ENCODE results near the gene GNAS-AS1.

Gene GNAS-AS1

DNA sequence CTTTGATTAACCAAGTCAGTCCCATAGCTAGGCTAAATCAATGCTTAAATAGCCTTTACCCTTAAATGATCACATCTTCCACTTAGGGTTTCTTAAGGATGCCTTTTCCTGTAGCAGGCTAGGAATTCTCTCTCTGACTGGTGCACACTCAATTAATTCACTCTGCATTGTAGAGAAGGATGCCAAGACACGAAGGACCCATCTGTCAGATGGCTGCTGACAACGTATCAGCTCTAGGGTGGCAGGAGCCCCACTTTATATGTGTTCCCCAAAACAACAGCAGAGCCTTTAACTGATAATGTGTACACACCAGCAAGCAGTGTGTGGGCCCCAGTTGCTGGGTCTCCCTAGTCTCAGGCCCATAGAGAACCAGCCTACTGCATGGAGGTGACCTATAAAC, 15.1 kb upstream of the GNAS-AS1 start:
- no peak overlapping the region for H2BK5ac ChIP-seq (ENCODE audit: low read depth, low read length, poor library complexity)
- H2AK5ac ChIP-seq (ENCODE audit: low read length) = no peak overlapping the region
- H3K14ac ChIP-seq (ENCODE audit: low read length) = no peak overlapping the region
- no peaks in the 10 kb centered on the region for H3K36me3 ChIP-seq (ENCODE audit: control insufficient read depth in 1 of 2, insufficient read depth in 2 of 2, low read length in 2 of 2)
- H3K4ac ChIP-seq (ENCODE audit: low read depth, low read length) = no peak overlapping the region
- H3K4me3 ChIP-seq (ENCODE audit: low read depth, low read length) = no peak overlapping the region
- no peak overlapping the region for H3K4me2 ChIP-seq (ENCODE audit: low read length)
- H3K27me3 ChIP-seq (ENCODE audit: insufficient read depth, low read length) = no peaks in the 10 kb centered on the region
- DNase-seq = no peak
- H4K8ac ChIP-seq (ENCODE audit: low read depth, low read length) = no peak overlapping the region
- no peaks in the 10 kb centered on the region for H3K9me3 ChIP-seq (ENCODE audit: insufficient read depth, low read depth, low read length)
- no peak overlapping the region for H4K91ac ChIP-seq (ENCODE audit: low read depth, low read length)
- no peak overlapping the region for H2BK12ac ChIP-seq (ENCODE audit: low read length)
- no peak overlapping the region for H4K12ac ChIP-seq (ENCODE audit: low read depth, low read length)
- H3K9ac ChIP-seq (ENCODE audit: low read length) = no peak overlapping the region
- H3K4me1 ChIP-seq (ENCODE audit: control insufficient read depth in 1 of 2, insufficient read depth in 2 of 2, low read length in 2 of 2) = no peaks in the 10 kb centered on the region
- peaks cover 1% of the 10 kb centered on the region for H3K79me1 ChIP-seq (ENCODE audit: low read length)
- H3K18ac ChIP-seq (ENCODE audit: low read length) = no peak overlapping the region
- no peak overlapping the region for H3K27ac ChIP-seq (ENCODE audit: low read depth, low read length)
- H2BK120ac ChIP-seq (ENCODE audit: insufficient read depth, low read length, poor library complexity) = no peak overlapping the region
- no peaks in the 10 kb centered on the region for H3K79me2 ChIP-seq (ENCODE audit: control insufficient read depth, insufficient read depth, low read length, poor library complexity)
- H2AFZ ChIP-seq (ENCODE audit: insufficient read depth, low read length, poor library complexity) = no peak overlapping the region
- WGBS (ENCODE audit: extremely low coverage, insufficient coverage, insufficient read length) = no CpG with 5 or more reads among the region's 2 CpGs
- no peak overlapping the region for H3K23ac ChIP-seq (ENCODE audit: low read length)

- Histone ChIP-seq H3K79me2 (ENCODE audit: control insufficient read depth, insufficient read depth, low read length, poor library complexity) (no peaks in the 10 kb centered on the region), H3K27ac (ENCODE audit: low read depth, low read length) (no peak overlapping the region), H4K8ac (ENCODE audit: low read depth, low read length) (no peak overlapping the region), H2BK120ac (ENCODE audit: insufficient read depth, low read length, poor library complexity) (no peak overlapping the region), H4K91ac (ENCODE audit: low read depth, low read length) (no peak overlapping the region), H3K36me3 (ENCODE audit: control insufficient read depth in 1 of 2, insufficient read depth in 2 of 2, low read length in 2 of 2) (no peaks in the 10 kb centered on the region), H2BK12ac (ENCODE audit: low read length) (no peak overlapping the region), H2AK5ac (ENCODE audit: low read length) (no peak overlapping the region), H3K27me3 (ENCODE audit: insufficient read depth, low read length) (no peaks in the 10 kb centered on the region), H3K79me1 (ENCODE audit: low read length) (peaks cover 1% of the 10 kb centered on the region), H2BK5ac (ENCODE audit: low read depth, low read length, poor library complexity) (no peak overlapping the region), H3K4me1 (ENCODE audit: control insufficient read depth in 1 of 2, insufficient read depth in 2 of 2, low read length in 2 of 2) (no peaks in the 10 kb centered on the region), H3K18ac (ENCODE audit: low read length) (no peak overlapping the region), H3K4me2 (ENCODE audit: low read length) (no peak overlapping the region), H4K12ac (ENCODE audit: low read depth, low read length) (no peak overlapping the region), H3K4ac (ENCODE audit: low read depth, low read length) (no peak overlapping the region), H2AFZ (ENCODE audit: insufficient read depth, low read length, poor library complexity) (no peak overlapping the region), H3K14ac (ENCODE audit: low read length) (no peak overlapping the region), H3K9ac (ENCODE audit: low read length) (no peak overlapping the region), H3K4me3 (ENCODE audit: low read depth, low read length) (no peak overlapping the region), H3K23ac (ENCODE audit: low read length) (no peak overlapping the region), H3K9me3 (ENCODE audit: insufficient read depth, low read depth, low read length) (no peaks in the 10 kb centered on the region)
- DNase-seq = no peak
- WGBS (ENCODE audit: extremely low coverage, insufficient coverage, insufficient read length) = no CpG with 5 or more reads among the region's 2 CpGs
Measured at GRCh38 chr20:58864346-58864745, 13.6 kb upstream of the GNAS-AS1 start.

DNA sequence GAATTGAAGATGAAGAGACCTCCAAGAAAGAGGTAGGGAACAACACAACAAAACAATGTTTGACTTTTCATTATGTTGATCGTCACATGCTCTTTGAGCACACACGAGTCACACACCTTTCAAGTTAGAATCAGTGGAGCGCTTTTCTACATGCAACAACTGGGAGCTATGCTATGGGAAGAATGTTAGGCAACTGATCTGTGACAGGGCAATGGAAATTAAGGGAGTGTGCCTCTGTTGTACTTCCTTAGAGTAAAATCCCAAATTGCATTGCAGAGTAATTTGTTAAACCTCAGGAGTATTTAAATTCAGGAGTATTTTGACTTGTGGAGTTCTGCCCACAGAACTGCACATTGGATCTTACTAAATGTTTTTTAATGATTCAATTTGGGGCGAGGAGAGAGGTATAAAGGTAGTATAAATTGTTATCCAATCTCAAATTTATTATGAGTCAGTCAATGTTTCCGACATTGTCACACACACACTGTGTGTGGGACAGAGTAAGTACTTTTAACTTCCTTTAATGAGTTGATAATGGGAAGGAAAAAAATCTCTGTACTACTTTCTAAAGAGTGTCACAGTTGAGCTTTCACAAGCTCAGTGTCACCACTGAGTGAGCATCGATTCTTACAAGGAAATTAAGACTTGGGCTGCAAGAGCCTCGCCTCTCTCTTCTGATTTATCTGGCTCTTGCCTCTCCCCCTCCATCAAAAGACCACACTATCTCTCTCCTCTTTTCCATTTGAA, 12.5 kb upstream of the GNAS-AS1 start:
- Histone ChIP-seq H4K12ac (ENCODE audit: low read depth, low read length) (no peak overlapping the region), H3K27ac (ENCODE audit: low read depth, low read length) (no peak overlapping the region)
- peak in 1 of 2 donors; percentile 30 for DNase-seq

GRCh38 chr20:58855506-58856389, 5.0 kb upstream of the GNAS-AS1 start:
- no CpG with 5 or more reads among the region's 57 CpGs for WGBS (ENCODE audit: extremely low coverage, insufficient coverage, insufficient read length)
- H3K79me1 ChIP-seq (ENCODE audit: low read length) = peaks cover 9% of the 10 kb centered on the region
- H3K4me3 ChIP-seq (ENCODE audit: low read depth, low read length) = peak overlapping the region; percentile 25
- peak overlapping the region; percentile 3 for H3K4ac ChIP-seq (ENCODE audit: low read depth, low read length)
- peak overlapping the region; percentile 16 for H3K18ac ChIP-seq (ENCODE audit: low read length)
- peak overlapping the region; percentile 14 for H2BK5ac ChIP-seq (ENCODE audit: low read depth, low read length, poor library complexity)
- H3K27ac ChIP-seq (ENCODE audit: low read depth, low read length) = no peak overlapping the region
- peaks cover 12% of the 10 kb centered on the region for H3K9me3 ChIP-seq (ENCODE audit: insufficient read depth, low read depth, low read length)
- H3K79me2 ChIP-seq (ENCODE audit: control insufficient read depth, insufficient read depth, low read length, poor library complexity) = no peaks in the 10 kb centered on the region
- peak overlapping the region; percentile 41 for H2BK120ac ChIP-seq (ENCODE audit: insufficient read depth, low read length, poor library complexity)
- H3K9ac ChIP-seq (ENCODE audit: low read length) = no peak overlapping the region
- H3K4me1 ChIP-seq (ENCODE audit: control insufficient read depth in 1 of 2, insufficient read depth in 2 of 2, low read length in 2 of 2) = peaks cover 11 to 17% of the 10 kb centered on the region in 2 experiments
- H3K14ac ChIP-seq (ENCODE audit: low read length) = peak overlapping the region; percentile 66
- no peak overlapping the region for H2AFZ ChIP-seq (ENCODE audit: insufficient read depth, low read length, poor library complexity)
- peak overlapping the region; percentile 71 for H4K8ac ChIP-seq (ENCODE audit: low read depth, low read length)
- no peak overlapping the region for H2AK5ac ChIP-seq (ENCODE audit: low read length)
- H4K12ac ChIP-seq (ENCODE audit: low read depth, low read length) = peak overlapping the region; percentile 14
- peak; percentile 71 to 87 for DNase-seq
- H4K91ac ChIP-seq (ENCODE audit: low read depth, low read length) = peak overlapping the region; percentile 59
- H3K4me2 ChIP-seq (ENCODE audit: low read length) = peak overlapping the region; percentile 70
- H3K23ac ChIP-seq (ENCODE audit: low read length) = no peak overlapping the region
- peaks cover 25% of the 10 kb centered on the region for H3K27me3 ChIP-seq (ENCODE audit: insufficient read depth, low read length)
- no peaks in the 10 kb centered on the region for H3K36me3 ChIP-seq (ENCODE audit: control insufficient read depth in 1 of 2, insufficient read depth in 2 of 2, low read length in 2 of 2)
- H2BK12ac ChIP-seq (ENCODE audit: low read length) = peak overlapping the region; percentile 74

More for the DNA sequence above, 12.5 kb upstream of the GNAS-AS1 start:
- Histone ChIP-seq H2BK120ac (ENCODE audit: insufficient read depth, low read length, poor library complexity) (no peak overlapping the region), H2AK5ac (ENCODE audit: low read length) (no peak overlapping the region), H2BK12ac (ENCODE audit: low read length) (no peak overlapping the region), H3K4ac (ENCODE audit: low read depth, low read length) (no peak overlapping the region), H3K18ac (ENCODE audit: low read length) (no peak overlapping the region), H3K4me2 (ENCODE audit: low read length) (no peak overlapping the region), H2BK5ac (ENCODE audit: low read depth, low read length, poor library complexity) (no peak overlapping the region), H3K9ac (ENCODE audit: low read length) (no peak overlapping the region), H3K36me3 (ENCODE audit: control insufficient read depth in 1 of 2, insufficient read depth in 2 of 2, low read length in 2 of 2) (no peaks in the 10 kb centered on the region), H4K91ac (ENCODE audit: low read depth, low read length) (no peak overlapping the region), H3K4me1 (ENCODE audit: control insufficient read depth in 1 of 2, insufficient read depth in 2 of 2, low read length in 2 of 2) (no peaks in the 10 kb centered on the region), H4K8ac (ENCODE audit: low read depth, low read length) (no peak overlapping the region), H3K14ac (ENCODE audit: low read length) (no peak overlapping the region), H3K27me3 (ENCODE audit: insufficient read depth, low read length) (no peaks in the 10 kb centered on the region), H3K4me3 (ENCODE audit: low read depth, low read length) (no peak overlapping the region), H3K23ac (ENCODE audit: low read length) (no peak overlapping the region), H3K79me1 (ENCODE audit: low read length) (no peaks in the 10 kb centered on the region), H3K9me3 (ENCODE audit: insufficient read depth, low read depth, low read length) (no peaks in the 10 kb centered on the region), H3K79me2 (ENCODE audit: control insufficient read depth, insufficient read depth, low read length, poor library complexity) (no peaks in the 10 kb centered on the region), H2AFZ (ENCODE audit: insufficient read depth, low read length, poor library complexity) (no peak overlapping the region)
- WGBS (ENCODE audit: extremely low coverage, insufficient coverage, insufficient read length) = no CpG with 5 or more reads among the region's 7 CpGs

Measured in trophoblast cell (in vitro differentiated cells and primary cell).